T-helper 9 cell (primary cell): Measurements from ENCODE around the gene CIAO2B.
"Not testable (repeated sequence)": the region's sequence is repeated elsewhere in the genome, so short reads cannot be mapped to it uniquely, and the experiment has no call there.

Experiments
- DNase-seq: peaks from one replicate; pipeline ENCODE4 v3.0.0-alpha.2; 2020

The CIAO2B gene

GRCh38 chr16:66936889-66937554 is 2.8 kb upstream of the CIAO2B start:
- DNase-seq = no peak

DNA sequence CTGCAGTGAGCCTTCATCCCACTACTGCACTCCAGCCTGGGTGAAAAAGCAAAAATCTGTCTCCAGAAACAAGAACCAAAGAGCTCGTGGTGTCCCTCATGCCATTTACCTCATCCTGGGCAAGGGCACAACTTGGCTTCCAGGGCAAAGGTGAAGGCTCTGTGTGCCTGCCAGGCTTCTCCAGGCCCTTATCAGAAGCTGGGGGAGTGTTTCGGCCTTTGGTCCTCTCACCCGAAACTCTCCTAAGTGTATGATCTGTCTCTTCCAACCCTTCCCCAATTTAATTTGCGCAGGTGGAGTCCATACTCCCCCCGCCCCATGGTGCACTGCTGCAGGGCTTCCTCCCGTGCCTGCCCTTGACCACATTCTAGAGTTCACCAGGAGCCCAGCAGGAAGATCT is 2.3 kb upstream of the CIAO2B start:
- no peak for DNase-seq

DNA sequence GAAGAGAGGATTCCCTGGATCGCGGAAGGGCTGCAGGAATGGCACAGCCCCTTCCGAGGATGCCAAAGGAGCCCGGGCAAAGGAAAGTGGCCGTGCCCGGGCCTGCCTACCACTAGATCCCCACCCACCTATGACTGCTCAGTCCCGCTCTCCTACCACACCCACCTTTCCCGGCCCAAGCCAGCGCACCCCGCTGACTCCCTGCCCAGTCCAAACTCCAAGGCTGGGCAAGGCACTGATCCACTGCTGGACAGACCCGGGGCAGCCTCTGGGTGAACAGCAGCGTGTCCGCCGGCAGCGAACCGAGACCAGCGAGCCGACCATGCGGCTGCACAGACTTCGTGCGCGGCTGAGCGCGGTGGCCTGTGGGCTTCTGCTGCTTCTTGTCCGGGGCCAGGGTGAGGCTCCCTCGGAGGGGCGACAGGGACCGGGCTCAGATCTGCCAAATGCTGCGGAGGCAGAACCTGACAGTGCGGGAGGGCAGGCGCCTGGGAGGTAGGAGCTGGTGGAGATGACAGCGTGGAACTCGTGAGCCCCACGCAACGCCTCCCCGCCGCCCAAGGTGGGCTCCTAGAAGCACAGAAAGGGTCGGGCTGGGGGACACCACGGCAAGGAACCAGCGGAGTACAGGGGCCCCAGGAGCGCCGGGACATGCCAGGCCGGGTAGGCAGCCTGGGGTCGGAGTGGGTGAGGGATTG is 1.3 kb upstream of the CIAO2B start, which contains the start of gene CES2:
Gene CES2 (plus strand): TSS at position 203 of the 698 bp plus-strand sequence. CDS start 120 bp downstream, at position 323.
- DNase-seq = no peak

DNA sequence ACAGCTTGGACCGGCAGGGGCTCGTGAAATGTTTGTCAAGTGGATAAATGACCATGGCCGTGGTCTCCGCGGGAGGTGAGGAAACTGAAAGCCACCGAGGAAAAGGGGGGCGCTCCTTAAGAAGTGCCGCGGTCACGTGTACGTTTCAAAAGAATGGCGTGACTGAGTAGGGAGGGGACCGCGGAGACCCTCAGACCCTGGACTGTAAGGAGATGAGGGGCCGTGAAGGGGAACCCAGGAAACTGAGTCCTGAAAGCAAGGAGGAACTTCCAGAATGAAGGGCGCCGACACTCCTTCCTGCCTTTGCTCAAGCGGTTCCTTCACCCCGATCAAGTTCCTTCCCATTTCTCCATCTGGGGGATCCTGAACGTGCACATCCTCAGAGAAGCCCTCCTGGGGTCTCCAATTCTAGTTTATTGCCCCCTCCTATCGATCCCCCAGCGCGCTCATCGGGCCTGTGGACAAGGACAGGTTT is 674 bp upstream of the CIAO2B start:
- DNase-seq = not testable (repeated sequence)

DNA sequence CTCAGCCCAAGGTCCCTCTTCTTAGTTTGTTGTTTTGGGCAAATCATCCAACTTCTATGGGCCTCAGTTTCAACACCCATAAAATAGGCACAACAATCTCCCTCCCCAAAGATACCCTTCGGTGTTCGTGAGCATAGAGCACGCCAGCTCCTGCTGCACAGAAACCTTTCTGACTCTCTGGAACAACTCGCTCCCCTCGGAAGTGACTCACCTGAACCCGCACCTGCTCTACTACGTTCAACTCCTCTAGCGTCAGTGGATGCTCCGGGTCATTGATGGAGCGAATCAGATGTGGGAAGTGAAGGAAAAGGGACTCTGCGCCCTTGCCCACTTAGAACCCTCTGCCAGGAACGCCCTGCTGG is 445 bp downstream of the CIAO2B start:
- DNase-seq = no peak

DNA sequence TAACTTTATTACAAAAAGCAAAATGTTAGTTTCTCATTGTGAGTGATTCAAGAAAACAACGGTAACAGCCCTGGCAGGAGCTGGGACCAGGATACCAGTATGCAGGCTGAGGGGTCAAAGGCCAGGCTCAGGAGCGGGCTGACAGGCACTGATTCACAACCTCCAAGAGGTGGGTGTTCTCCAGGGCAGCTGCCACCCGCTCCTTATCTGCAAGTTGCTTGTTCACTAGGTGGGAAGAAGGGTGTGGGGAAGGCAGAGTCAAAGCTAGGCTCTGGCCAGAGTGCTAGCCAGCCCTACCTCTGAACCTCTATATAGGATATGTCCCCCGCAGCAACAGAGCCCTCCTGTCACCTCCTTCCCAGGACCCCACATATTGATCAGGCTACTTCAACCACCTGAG is 2.1 kb downstream of the CIAO2B start:
- DNase-seq = no peak

DNA sequence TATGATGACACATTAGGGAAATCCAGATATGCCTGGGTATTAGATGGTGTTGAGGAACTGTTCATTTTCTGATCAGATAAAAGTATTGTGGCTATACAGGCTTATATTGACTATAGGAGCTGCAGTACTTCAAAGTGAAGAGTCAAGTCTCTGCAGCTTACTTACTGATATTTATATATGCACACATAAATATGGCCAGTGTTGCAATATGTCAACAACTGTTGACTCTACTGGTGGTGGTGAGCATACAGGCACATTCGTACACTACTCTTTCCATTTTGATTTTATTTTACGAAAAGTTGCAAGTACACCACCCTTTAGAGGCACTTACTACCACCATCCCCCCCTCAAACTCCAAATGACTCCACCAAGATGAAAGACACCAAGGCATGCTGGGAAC is 2.5 kb downstream of the CIAO2B start:
- no peak for DNase-seq

DNA sequence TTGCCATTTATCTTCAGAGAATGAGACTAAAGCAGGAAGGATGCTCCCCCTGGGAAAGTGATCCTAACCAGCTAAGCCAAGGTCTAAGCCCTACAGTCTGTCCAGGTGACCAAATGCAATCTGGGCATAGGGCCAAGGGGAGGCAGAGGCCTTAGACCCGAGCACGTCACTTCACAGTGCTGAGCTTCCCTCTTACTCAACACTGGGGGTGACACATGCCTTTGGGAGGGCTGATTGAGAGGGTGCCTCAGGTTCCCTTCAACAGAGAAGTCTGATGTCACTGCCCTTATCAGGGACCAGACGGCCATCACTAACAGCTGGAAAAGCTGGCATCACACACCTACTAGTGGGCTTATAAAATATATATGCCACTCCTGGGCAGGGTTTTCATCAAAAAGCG is 4.0 kb downstream of the CIAO2B start:
- DNase-seq = no peak

DNA sequence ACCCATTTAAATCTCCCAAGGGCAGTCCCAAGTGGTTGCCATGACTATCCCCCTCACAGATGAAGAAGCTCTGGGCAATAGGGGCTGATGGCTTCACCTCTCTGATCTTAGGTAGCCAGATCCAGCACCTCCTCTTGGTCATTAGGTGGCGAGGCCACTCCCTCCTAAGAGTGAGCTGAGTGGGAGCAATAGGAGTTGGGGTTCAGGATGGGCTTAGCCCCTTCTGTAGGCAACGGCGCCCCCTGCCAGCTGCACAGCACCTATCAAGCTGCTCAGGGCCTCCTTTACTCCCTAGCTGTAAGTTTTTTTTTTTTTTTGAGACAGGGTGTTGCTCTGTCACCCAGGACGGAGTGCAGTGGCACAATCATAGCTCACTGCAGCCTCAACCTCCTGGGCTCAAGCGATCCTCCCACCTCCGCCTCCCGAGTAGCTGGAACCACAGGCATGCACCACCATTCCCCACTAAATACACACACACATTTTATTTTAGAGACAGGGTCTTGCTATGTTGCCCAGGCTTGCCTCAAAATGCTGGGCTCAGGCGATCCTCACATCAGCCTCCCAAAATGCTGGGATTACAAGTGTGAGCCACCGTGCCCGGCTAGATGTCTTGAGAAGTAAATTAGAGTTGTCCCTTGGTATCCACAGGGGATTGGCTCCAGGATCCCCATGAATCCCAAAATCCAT is 5.4 kb downstream of the CIAO2B start:
- no peak for DNase-seq

DNA sequence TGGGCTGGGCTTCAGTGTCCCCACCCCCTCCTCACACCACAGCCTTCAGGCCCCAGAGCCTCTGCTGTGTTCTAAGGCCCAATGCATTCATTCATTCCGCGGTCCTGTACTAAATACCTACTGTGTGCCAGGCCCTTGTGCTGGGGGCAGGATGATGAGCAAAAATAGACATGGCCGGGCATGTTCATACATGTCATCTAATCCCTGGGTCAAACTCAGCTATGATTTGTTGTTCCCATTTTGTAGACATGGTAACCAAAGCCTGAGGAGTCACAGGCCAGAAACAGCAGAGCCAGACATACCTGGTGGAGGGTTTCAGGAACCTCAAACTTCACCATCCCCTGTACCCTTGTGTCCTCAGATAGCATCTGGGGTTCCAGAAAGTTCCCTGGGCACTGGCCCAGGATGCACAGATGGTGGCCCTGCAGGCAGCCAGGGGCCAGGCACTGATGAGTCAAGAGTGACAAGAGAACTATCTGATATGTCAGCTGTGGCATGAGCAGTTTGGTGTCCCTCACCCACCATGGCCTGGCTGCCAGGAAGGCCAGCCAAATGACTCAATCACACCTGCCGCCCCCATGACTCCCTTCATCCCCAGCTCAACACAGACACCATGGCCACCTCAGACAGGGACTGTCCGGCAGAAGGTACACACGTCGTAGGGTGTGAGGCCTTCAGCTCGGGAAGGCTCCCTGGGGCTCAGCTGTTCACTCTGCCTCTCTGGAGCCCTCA is 6.1 kb downstream of the CIAO2B start:
- DNase-seq = no peak

GRCh38 chr16:66926961-66927436 is 7.2 kb downstream of the CIAO2B start:
- DNase-seq = no peak

DNA sequence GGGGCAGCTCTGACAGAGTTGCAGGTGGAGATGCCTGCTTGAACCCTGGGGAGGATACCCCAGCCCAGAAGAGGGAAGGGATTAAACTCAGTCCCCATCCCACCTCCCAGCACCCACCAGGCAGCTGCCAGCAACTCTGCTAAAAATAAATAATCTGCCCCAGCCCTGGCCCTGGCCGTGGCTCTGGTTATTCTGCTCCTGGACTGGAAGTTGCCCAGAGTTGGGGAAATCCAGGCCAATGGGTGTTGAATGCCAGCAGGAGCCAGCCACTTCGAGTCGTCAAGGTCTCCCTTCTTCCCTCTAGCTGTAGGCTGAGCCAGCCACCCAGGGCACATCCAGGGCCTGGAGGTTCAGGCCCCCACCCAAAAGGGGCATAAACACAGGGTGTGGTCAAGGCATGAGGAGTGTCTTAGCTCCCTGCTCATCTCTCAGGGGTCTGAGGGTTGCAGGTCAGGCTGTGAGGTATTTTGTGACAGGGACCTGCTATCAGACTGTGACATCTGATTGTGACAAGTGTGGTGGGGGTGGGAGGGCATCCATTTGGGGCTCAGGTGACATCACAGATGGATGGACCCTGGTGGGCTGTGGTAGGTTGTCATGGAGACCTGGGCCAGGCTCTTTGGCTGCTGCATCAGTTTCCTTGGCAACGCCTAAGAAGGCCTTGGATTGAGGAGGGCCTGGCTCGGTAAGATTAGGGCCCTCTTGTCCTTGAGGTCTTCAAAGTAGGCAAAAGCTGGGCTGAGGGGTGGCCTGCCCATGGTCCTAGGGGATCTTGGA is 7.8 kb downstream of the CIAO2B start:
- DNase-seq = no peak

DNA sequence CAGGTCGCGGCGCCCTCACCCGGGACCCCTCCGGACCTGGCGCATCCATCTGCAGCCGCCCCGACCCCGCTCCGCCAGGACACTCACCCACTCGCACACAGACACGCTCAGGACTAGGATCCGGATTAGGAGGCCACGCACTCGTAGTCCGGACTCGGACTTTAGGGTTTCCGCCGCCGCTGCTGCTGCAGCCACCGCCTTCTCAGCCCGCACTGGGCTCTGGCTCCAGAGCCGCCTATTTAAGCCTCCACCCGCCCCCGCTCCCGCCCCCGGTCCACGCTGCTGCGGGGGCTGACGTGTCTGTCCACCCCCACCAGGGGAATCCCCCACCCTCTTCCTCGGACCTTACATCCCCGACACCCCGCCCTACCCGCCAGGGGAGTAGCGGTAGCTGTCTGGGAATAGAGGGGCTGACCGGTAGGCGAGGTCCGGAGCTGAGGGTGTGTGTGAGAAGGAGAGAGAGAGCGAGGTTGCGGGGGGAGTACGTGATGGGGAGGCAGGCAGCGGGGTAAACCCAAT is 8.8 kb downstream of the CIAO2B start, which contains the start of gene RRAD:
Gene RRAD (minus strand): TSS at position 214 of the 519 bp plus-strand sequence. CDS start 356 bp downstream, outside the sequence.
- no peak for DNase-seq

DNA sequence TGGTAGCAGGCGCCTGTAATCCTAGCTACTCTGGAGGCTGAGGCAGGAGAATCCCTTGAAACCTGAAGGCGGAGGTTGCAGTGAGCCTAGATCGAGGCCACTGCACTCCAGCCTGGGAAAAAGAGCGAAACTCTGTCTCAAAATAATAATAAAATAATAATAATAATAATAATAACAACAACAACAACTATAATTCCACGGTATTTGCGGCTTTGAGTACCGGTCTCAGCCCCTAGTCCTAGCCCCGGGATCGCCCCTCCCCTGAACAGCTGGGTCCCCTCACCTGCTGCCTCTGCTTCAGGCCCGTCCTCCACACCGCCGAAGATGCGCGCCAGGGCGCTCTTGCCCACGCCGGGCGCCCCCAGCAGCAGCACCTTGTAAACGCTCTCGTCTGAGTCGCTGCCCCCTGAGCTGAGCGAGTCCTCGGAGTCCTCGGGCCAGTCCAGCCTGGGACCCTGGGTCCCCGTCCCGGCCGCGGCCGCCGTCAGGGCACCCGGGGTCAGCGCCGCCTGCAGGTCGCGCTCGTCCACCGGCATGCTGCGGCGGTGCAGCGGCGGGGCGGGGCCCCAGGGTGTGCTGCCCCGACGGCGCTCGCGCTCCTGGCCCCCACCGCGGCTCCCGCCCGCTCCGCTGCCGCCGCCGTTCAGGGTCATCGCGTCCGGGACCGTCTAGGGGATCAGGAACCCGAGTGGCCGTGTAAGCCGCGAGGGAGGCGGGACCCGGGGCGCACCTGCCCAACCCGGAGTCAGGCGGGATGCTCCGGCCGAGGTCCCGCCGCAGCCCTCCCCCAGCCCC is 9.5 kb downstream of the CIAO2B start:
- peak; percentile 18 for DNase-seq

GRCh38 chr16:66923866-66924265 is 10.3 kb downstream of the CIAO2B start:
- DNase-seq = no peak

- DNase-seq = no peak
Observed at GRCh38 chr16:66923247-66923731, 10.9 kb downstream of the CIAO2B start.

- DNase-seq = no peak
Observed at GRCh38 chr16:66921729-66922450, 12.3 kb downstream of the CIAO2B start.

DNA sequence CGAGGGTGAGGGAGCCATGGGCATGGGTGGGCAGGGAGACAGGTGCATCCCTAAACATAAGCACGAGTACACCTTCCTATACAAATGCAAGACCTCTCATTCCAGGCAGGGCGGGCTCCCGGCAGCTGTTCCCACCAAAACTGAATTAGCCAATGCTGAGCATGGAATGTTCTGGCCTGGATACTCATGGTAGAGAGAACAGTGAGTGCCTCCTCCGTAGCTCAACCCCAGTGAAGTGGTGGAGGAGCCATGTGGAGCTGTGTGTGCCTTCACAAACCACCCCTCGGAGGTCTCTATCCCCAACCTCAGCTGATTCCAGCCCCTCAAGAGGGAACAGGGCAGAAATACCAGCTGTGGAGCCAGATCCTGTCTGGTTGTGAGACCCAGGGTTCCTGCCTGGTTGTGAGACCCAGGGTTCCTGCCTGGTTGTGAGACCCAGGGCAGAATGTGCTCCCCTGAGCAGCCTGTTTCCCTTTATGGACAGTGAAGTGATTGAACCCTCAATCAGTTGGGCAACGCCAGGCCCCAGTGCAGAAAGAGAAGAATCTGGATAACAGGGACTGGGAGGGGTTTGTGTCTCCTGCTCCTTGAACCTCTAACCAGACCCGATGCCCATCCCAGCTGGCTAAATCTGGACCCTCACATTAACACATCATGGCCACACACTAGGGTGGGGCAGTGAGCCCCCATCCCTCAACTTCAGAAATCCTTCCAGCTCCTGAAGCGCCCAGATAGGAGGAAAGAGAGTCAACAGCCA is 13.1 kb downstream of the CIAO2B start:
- DNase-seq = no peak

- no peak for DNase-seq
Observed at GRCh38 chr16:66920299-66920590, 14.0 kb downstream of the CIAO2B start.
